GM23338 (cell line): ENCODE results near the gene SMOC1. TPM values are rescaled to one million over a fixed set of nuclear protein-coding genes. Genes with fewer than 3 reads are reported as not detected.

ENCODE experiments used
- ATAC-seq: fragments of 200-7000 bp; cut with Tn5 transposase; 3 replicates; pipeline ENCODE4 v1.9.1; 2020
- DNase-seq: peaks from one replicate; pipeline ENCODE4 v3.0.0-alpha.2; 2015; ENCODE audit warnings: low spot score
- H2AFZ ChIP-seq: fragments of 200-600 bp; sonication (generic); 2 replicates; pipeline ENCODE4 v1.8.0; 2016; ENCODE audit warnings: antibody characterized with exemption, mild to moderate bottlenecking, moderate library complexity
- H3F3A ChIP-seq: fragments of 200-600 bp; sonication (generic); replicated peaks from 2 replicates; pipeline ENCODE4 v1.8.0; 2017; ENCODE audit warnings: antibody characterized with exemption, mixed run types, low read depth
- H3K27ac ChIP-seq: fragments of 200-600 bp; sonication (generic); 2 replicates; pipeline ENCODE4 v1.6.1; 2016; ENCODE audit warnings: low read depth
- H3K27me3 ChIP-seq: fragments of 200-600 bp; sonication (generic); 2 replicates; pipeline ENCODE4 v1.8.0; 2016; ENCODE audit warnings: mild to moderate bottlenecking, mixed run types, moderate library complexity; ENCODE audit not compliant: insufficient read depth
- H3K36me3 ChIP-seq: fragments of 200-600 bp; sonication (generic); 2 replicates; pipeline ENCODE4 v1.8.0; 2016; ENCODE audit warnings: mild to moderate bottlenecking; ENCODE audit not compliant: insufficient read depth
- H3K4me1 ChIP-seq: fragments of 200-600 bp; sonication (generic); 2 replicates; pipeline ENCODE4 v1.8.0; 2016; ENCODE audit warnings: mild to moderate bottlenecking, moderate library complexity; ENCODE audit not compliant: insufficient read depth
- H3K4me2 ChIP-seq: fragments of 200-600 bp; sonication (generic); 2 replicates; pipeline ENCODE4 v1.7.1; 2017; ENCODE audit warnings: mixed run types
- H3K4me3 ChIP-seq: fragments of 200-600 bp; sonication (generic); 2 replicates; pipeline ENCODE4 v1.6.1; 2016; ENCODE audit warnings: mixed run types
- H3K79me2 ChIP-seq: fragments of 200-600 bp; sonication (generic); replicated peaks from 2 replicates; pipeline ENCODE4 v1.8.0; 2017; ENCODE audit warnings: mild to moderate bottlenecking; ENCODE audit not compliant: insufficient read depth
- H3K9me2 ChIP-seq: fragments of 200-600 bp; sonication (generic); 2 replicates; pipeline ENCODE4 v1.8.0; 2017; ENCODE audit not compliant: insufficient read depth
- H4K20me1 ChIP-seq: fragments of 200-600 bp; sonication (generic); replicated peaks from 2 replicates; pipeline ENCODE4 v1.8.0; 2017; ENCODE audit warnings: mild to moderate bottlenecking; ENCODE audit not compliant: insufficient read depth
- H3K27ac Mint-ChIP-seq: 2 replicates; pipeline ENCODE4 v1.8.0; 2020; ENCODE audit warnings: inconsistent platforms, mild to moderate bottlenecking, moderate library complexity, mixed read lengths
- H3K27me3 Mint-ChIP-seq: 3 replicates; pipeline ENCODE4 v1.8.0; 2022; ENCODE audit warnings: low read depth, mild to moderate bottlenecking, moderate library complexity, mixed read lengths, inconsistent platforms; ENCODE audit not compliant: insufficient read depth, poor library complexity
- H3K36me3 Mint-ChIP-seq: 3 replicates; pipeline ENCODE4 v1.8.0; 2021; ENCODE audit warnings: low read depth, mild to moderate bottlenecking, inconsistent platforms, moderate library complexity, mixed read lengths
- H3K4me1 Mint-ChIP-seq: 3 replicates; pipeline ENCODE4 v1.8.0; 2020; ENCODE audit warnings: mild to moderate bottlenecking, inconsistent platforms, mixed read lengths
- H3K4me3 Mint-ChIP-seq: 3 replicates; pipeline ENCODE4 v1.8.0; 2021; ENCODE audit warnings: moderate library complexity, mild to moderate bottlenecking, inconsistent platforms, mixed read lengths
- H3K9me3 Mint-ChIP-seq: 3 replicates; pipeline ENCODE4 v1.8.0; 2020; ENCODE audit warnings: moderate library complexity, mild to moderate bottlenecking, inconsistent platforms, mixed read lengths
- CREB1 ChIP-seq: fragments of 250-450 bp; sonication (Bioruptor Pico); IDR thresholded peaks from 2 replicates; pipeline ENCODE4 v1.5.0; 2020; ENCODE audit warnings: low read depth, mild to moderate bottlenecking, moderate library complexity
- JUNB ChIP-seq: IDR thresholded peaks from one replicate; pipeline ENCODE4 v1.6.1; 2016; ENCODE audit warnings: antibody characterized with exemption; ENCODE audit not compliant: unreplicated experiment
- NANOG ChIP-seq: IDR thresholded peaks from 2 replicates; pipeline ENCODE4 v1.6.1; 2016; ENCODE audit warnings: antibody characterized with exemption, borderline replicate concordance
- POLR2AphosphoS5 ChIP-seq: IDR thresholded peaks from 2 replicates; pipeline ENCODE4 v1.6.1; 2016; ENCODE audit warnings: antibody characterized with exemption, low read depth
- STAT1 ChIP-seq: IDR thresholded peaks from one replicate; pipeline ENCODE4 v1.6.1; 2016; ENCODE audit warnings: antibody characterized with exemption; ENCODE audit not compliant: unreplicated experiment
- ZNF114 ChIP-seq: fragments of 250-450 bp; sonication (Bioruptor Pico); IDR thresholded peaks from 2 replicates; pipeline ENCODE4 v1.5.0; 2020; ENCODE audit warnings: mild to moderate bottlenecking, moderate library complexity
- ZNF331 ChIP-seq: fragments of 250-450 bp; sonication (Bioruptor Pico); IDR thresholded peaks from 2 replicates; pipeline ENCODE4 v1.5.0; 2020; ENCODE audit warnings: low read depth, mild to moderate bottlenecking, moderate library complexity
- ZNF462 ChIP-seq: fragments of 250-450 bp; sonication (Bioruptor Pico); IDR thresholded peaks from 2 replicates; pipeline ENCODE4 v1.5.0; 2020; ENCODE audit warnings: mild to moderate bottlenecking, moderate library complexity
- polyA plus RNA-seq: library from polyadenylated mRNA; unstranded; fragments of >200 nt; fragmentation: Nextera tagmentation; extraction: Ambion mirVana; gene quantifications from 2 replicates; pipeline ENCODE4 v1.2.1, GENCODE V29; 2016
- total RNA-seq: library from RNA; depleted of rRNA; stranded (reverse); fragments of >200 nt; shearing (Covaris generic); gene quantifications from 2 replicates; pipeline ENCODE4 v1.2.3, GENCODE V29; 2014
- TF ChIP-seq, protein P1 (sequence below): IDR thresholded peaks from 2 replicates; pipeline ENCODE4 v1.6.1; 2016; ENCODE audit warnings: antibody characterized with exemption
- TF ChIP-seq, protein P2 (sequence below), 2 experiments: fragments of 200-600 bp in 1 of 2; sonication (generic) in 1 of 2; conservative IDR thresholded peaks; 2 replicates each; pipeline versions ENCODE4 v1.5.1 to v1.6.1; 2016 to 2017; ENCODE audit warnings: antibody characterized with exemption in 2 of 2, low read depth in 2 of 2, mild to moderate bottlenecking in 2 of 2, moderate library complexity in 1 of 2

SMOC1 gene
- total and polyA plus RNA-seq, 2 experiments from 2014 or later = 0.79 to 1.6 TPM

GRCh38 chr14:69886453-69887242, 7.4 kb downstream of the SMOC1 start:
- Histone ChIP-seq H3K27me3 (no peaks in the 10 kb centered on the region), H3K4me1 (peaks cover 12% of the 10 kb centered on the region), H3F3A (no peaks in the 10 kb centered on the region), H3K79me2 (no peaks in the 10 kb centered on the region), H4K20me1 (no peaks in the 10 kb centered on the region), H2AFZ (peak overlapping the region; percentile 9; the same call in 1 of the 2 replicates), H3K36me3 (no peaks in the 10 kb centered on the region), H3K9me2 (no peaks in the 10 kb centered on the region), H3K4me2 (no peak overlapping the region), H3K4me3 (no peak overlapping the region), H3K27ac (no peak overlapping the region)
- ATAC-seq (no peak), DNase-seq (no peak)
- H3K4me3 Mint-ChIP-seq = no peak overlapping the region
- H3K4me1 Mint-ChIP-seq = peaks cover 10% of the 10 kb centered on the region
- no peaks in the 10 kb centered on the region for H3K36me3 Mint-ChIP-seq
- no peaks in the 10 kb centered on the region for H3K27me3 Mint-ChIP-seq
- TF ChIP-seq NANOG (no peak), JUNB (no peak), STAT1 (no peak), POLR2AphosphoS5 (no peak)
- H3K27ac Mint-ChIP-seq = no peak overlapping the region
- H3K9me3 Mint-ChIP-seq = peaks cover 4% of the 10 kb centered on the region; the same call in 1 of the 3 replicates

- Histone ChIP-seq H2AFZ (no peak overlapping the region), H3K27me3 (no peaks in the 10 kb centered on the region), H3K27ac (no peak overlapping the region), H3K9me2 (no peaks in the 10 kb centered on the region), H3K4me3 (no peak overlapping the region), H3K36me3 (no peaks in the 10 kb centered on the region), H3K4me2 (no peak overlapping the region), H4K20me1 (no peaks in the 10 kb centered on the region), H3F3A (no peaks in the 10 kb centered on the region), H3K4me1 (peaks cover 8% of the 10 kb centered on the region; the same call in 1 of the 2 replicates), H3K79me2 (no peaks in the 10 kb centered on the region)
- H3K27me3 Mint-ChIP-seq = no peaks in the 10 kb centered on the region
- H3K9me3 Mint-ChIP-seq = peaks cover 4% of the 10 kb centered on the region; the same call in 1 of the 3 replicates
- DNase-seq = no peak
- no peak overlapping the region for H3K4me3 Mint-ChIP-seq
- peaks cover 11% of the 10 kb centered on the region for H3K4me1 Mint-ChIP-seq
- H3K36me3 Mint-ChIP-seq = no peaks in the 10 kb centered on the region
- no peak for ATAC-seq
- no peak overlapping the region for H3K27ac Mint-ChIP-seq
- no peak for TF ChIP-seq ZNF114
- TF ChIP-seq ZNF462 = no peak
- no peak for TF ChIP-seq JUNB
- TF ChIP-seq POLR2AphosphoS5 = no peak
- no peak for TF ChIP-seq NANOG
- TF ChIP-seq ZNF331 (CRISPR knock-in tag) = no peak
- TF ChIP-seq, protein P1, sequence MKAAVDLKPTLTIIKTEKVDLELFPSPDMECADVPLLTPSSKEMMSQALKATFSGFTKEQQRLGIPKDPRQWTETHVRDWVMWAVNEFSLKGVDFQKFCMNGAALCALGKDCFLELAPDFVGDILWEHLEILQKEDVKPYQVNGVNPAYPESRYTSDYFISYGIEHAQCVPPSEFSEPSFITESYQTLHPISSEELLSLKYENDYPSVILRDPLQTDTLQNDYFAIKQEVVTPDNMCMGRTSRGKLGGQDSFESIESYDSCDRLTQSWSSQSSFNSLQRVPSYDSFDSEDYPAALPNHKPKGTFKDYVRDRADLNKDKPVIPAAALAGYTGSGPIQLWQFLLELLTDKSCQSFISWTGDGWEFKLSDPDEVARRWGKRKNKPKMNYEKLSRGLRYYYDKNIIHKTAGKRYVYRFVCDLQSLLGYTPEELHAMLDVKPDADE = no peak
- TF ChIP-seq CREB1 (CRISPR knock-in tag) = no peak
- TF ChIP-seq, protein P2, sequence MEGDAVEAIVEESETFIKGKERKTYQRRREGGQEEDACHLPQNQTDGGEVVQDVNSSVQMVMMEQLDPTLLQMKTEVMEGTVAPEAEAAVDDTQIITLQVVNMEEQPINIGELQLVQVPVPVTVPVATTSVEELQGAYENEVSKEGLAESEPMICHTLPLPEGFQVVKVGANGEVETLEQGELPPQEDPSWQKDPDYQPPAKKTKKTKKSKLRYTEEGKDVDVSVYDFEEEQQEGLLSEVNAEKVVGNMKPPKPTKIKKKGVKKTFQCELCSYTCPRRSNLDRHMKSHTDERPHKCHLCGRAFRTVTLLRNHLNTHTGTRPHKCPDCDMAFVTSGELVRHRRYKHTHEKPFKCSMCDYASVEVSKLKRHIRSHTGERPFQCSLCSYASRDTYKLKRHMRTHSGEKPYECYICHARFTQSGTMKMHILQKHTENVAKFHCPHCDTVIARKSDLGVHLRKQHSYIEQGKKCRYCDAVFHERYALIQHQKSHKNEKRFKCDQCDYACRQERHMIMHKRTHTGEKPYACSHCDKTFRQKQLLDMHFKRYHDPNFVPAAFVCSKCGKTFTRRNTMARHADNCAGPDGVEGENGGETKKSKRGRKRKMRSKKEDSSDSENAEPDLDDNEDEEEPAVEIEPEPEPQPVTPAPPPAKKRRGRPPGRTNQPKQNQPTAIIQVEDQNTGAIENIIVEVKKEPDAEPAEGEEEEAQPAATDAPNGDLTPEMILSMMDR (conservative IDR thresholded peaks at IDR 0.05; ENCODE audit: low read depth in 2 of 2) = no peak
Measured at GRCh38 chr14:69887740-69888657, 8.8 kb downstream of the SMOC1 start.
